K562 (cell line): Measurements from ENCODE around the gene LIN9. TPM values are rescaled to one million over a fixed set of nuclear protein-coding genes. Genes with fewer than 3 reads are reported as not detected.
A peak's percentile ranks its signal among the peaks of the same experiment; 100 is the strongest.

ENCODE experiments used
- ATAC-seq: fragments of 200-7000 bp; cut with Tn5 transposase; 3 replicates; pipeline ENCODE4 v1.9.1; 2020; ENCODE audit warnings: moderate library complexity
- BruUV-seq: library from RNA; stranded (reverse); fragments of 400-500 nt; replicated peaks from 2 replicates; lab custom pipeline; 2021; lab: Mats Ljungman, UMichigan
- CTCF ChIA-PET: fragments of 300-600 bp; formaldehyde crosslinking; extraction: SDS; loops from one replicate; lab custom pipeline; 2021; ENCODE audit warnings: low intra/inter-chr PET ratio; lab: Yijun Ruan, JAX
- POLR2A ChIA-PET: fragments of 300-600, 350-650 bp; sonication (Branson Sonifier 250); formaldehyde crosslinking; extraction: SDS; loops from one replicate; lab custom pipeline; 2021; ENCODE audit warnings: antibody characterized with exemption, inconsistent platforms; lab: Yijun Ruan, JAX
- DNase-seq, 4 experiments: peaks; one replicate each; pipeline versions ENCODE4 v3.0.0 to v3.0.0-alpha.2; 2011 to 2018; ENCODE audit warnings: low spot score in 3 of 4, mixed read lengths in 3 of 4; ENCODE audit errors: extremely low read depth in 1 of 4
- FAIRE-seq: peaks from 2 replicates; lab custom pipeline; 2011; peaks lifted over from hg19 to GRCh38; lab: Jason Lieb, UNC
- H2AFZ ChIP-seq: 2 replicates; pipeline ENCODE4 v1.6.0; 2011; ENCODE audit warnings: low read depth, low read length, control low read depth, inconsistent platforms
- H3K27ac ChIP-seq: fragments of 200-600 bp; 3 replicates; pipeline ENCODE4 v1.8.0; 2011; ENCODE audit warnings: low read depth, mild to moderate bottlenecking, control low read depth, inconsistent platforms, low read length, moderate library complexity, mixed read lengths; ENCODE audit errors: extremely low read depth
- H3K27me3 ChIP-seq, 2 experiments: fragments of 300-600 bp in 1 of 2; 2 replicates in 1 of 2; 3 replicates in 1 of 2; pipeline versions ENCODE4 v1.6.0 to v1.8.0; 2011; ENCODE audit warnings: inconsistent platforms in 2 of 2, low read length in 2 of 2, mild to moderate bottlenecking in 1 of 2, mixed read lengths in 1 of 2, moderate library complexity in 1 of 2; ENCODE audit not compliant: control insufficient read depth in 2 of 2, insufficient read depth in 2 of 2
- H3K36me3 ChIP-seq: fragments of 300-600 bp; 3 replicates; pipeline ENCODE4 v1.8.0; 2011; ENCODE audit warnings: mild to moderate bottlenecking, low read length, inconsistent platforms; ENCODE audit not compliant: control insufficient read depth, insufficient read depth
- H3K4me1 ChIP-seq, 2 experiments: fragments of 200-600 bp in 1 of 2; replicated peaks in 1 of 2; 2 replicates in 1 of 2; 3 replicates in 1 of 2; pipeline versions ENCODE4 v1.5.1 to v1.8.0; 2011; ENCODE audit warnings: inconsistent platforms in 2 of 2, low read length in 2 of 2, mild to moderate bottlenecking in 1 of 2, mixed read lengths in 1 of 2, moderate library complexity in 1 of 2; ENCODE audit not compliant: control insufficient read depth in 2 of 2, insufficient read depth in 2 of 2
- H3K4me2 ChIP-seq: 2 replicates; pipeline ENCODE4 v1.6.1; 2011; ENCODE audit warnings: low read length, control low read depth, inconsistent platforms, mixed read lengths; ENCODE audit not compliant: insufficient read depth
- H3K4me3 ChIP-seq: fragments of 200-600 bp; sonication (generic), shearing (Covaris generic); 2 replicates; pipeline ENCODE4 v1.5.1; 2016; ENCODE audit warnings: control low read depth, inconsistent platforms
- H3K79me2 ChIP-seq: fragments of 200-600 bp; 3 replicates; pipeline ENCODE4 v1.8.0; 2011; ENCODE audit warnings: low read length, inconsistent platforms; ENCODE audit not compliant: control insufficient read depth, insufficient read depth
- H3K9ac ChIP-seq, 2 experiments: 2 replicates each; pipeline versions ENCODE4 v1.6.0 to v1.6.1; 2011; ENCODE audit warnings: low read depth in 2 of 2, low read length in 2 of 2, control low read depth in 1 of 2, inconsistent platforms in 1 of 2, mild to moderate bottlenecking in 1 of 2, mixed read lengths in 1 of 2; ENCODE audit not compliant: insufficient read depth in 1 of 2
- H3K9me1 ChIP-seq: one replicate; pipeline ENCODE4 v1.6.0; 2011; ENCODE audit warnings: inconsistent platforms, mild to moderate bottlenecking, low read length, moderate library complexity; ENCODE audit not compliant: control insufficient read depth, insufficient read depth
- H3K9me3 ChIP-seq: replicated peaks from 2 replicates; pipeline ENCODE4 v1.5.1; 2011; ENCODE audit warnings: low read depth, low read length, inconsistent platforms; ENCODE audit not compliant: control insufficient read depth, insufficient read depth
- H4K20me1 ChIP-seq: replicated peaks from 2 replicates; pipeline ENCODE4 v1.6.1; 2011; ENCODE audit warnings: low read length, inconsistent platforms, mixed read lengths; ENCODE audit not compliant: control insufficient read depth, insufficient read depth
- CREB3L1 ChIP-seq: fragments of 450-650 bp; IDR thresholded peaks from 2 replicates; pipeline ENCODE4 v1.6.1; 2014; ENCODE audit warnings: low read depth, mild to moderate bottlenecking, moderate library complexity, borderline replicate concordance
- GABPB1 ChIP-seq: sonication (generic); formaldehyde crosslinking; IDR thresholded peaks from 2 replicates; pipeline ENCODE4 v1.8.0; 2022; ENCODE audit warnings: mild to moderate bottlenecking, missing genetic modification reagents
- GTF2A2 ChIP-seq: IDR thresholded peaks from 2 replicates; pipeline ENCODE4 v1.6.1; 2016; ENCODE audit warnings: mild to moderate bottlenecking, missing genetic modification characterization, missing compliant biosample characterization
- KHSRP ChIP-seq: fragments of 450-650 bp; IDR thresholded peaks from 2 replicates; pipeline ENCODE4 v1.6.1; 2017
- NCOA1 ChIP-seq: fragments of 450-650 bp; IDR thresholded peaks from 2 replicates; pipeline ENCODE4 v1.6.1; 2016; ENCODE audit warnings: low read depth
- NFIC ChIP-seq: fragments of 450-650 bp; IDR thresholded peaks from 2 replicates; pipeline ENCODE4 v1.6.1; 2017; ENCODE audit warnings: mild to moderate bottlenecking, inconsistent platforms
- NFIX ChIP-seq: fragments of 250-450 bp; sonication (Bioruptor Pico); IDR thresholded peaks from 2 replicates; pipeline ENCODE4 v1.4.0; 2020; ENCODE audit warnings: low read depth, mild to moderate bottlenecking, moderate library complexity
- NFRKB ChIP-seq: fragments of 450-650 bp; IDR thresholded peaks from 2 replicates; pipeline ENCODE4 v1.6.1; 2016; ENCODE audit warnings: low read depth
- POLR2G ChIP-seq: fragments of 200-400 bp; formaldehyde crosslinking; IDR thresholded peaks from 2 replicates; pipeline ENCODE4 v1.6.1; 2017; ENCODE audit warnings: low read depth, mild to moderate bottlenecking, antibody characterized with exemption, low read length, moderate library complexity
- RBM25 ChIP-seq: fragments of 200-400 bp; formaldehyde crosslinking; IDR thresholded peaks from 2 replicates; pipeline ENCODE4 v1.6.1; 2018; ENCODE audit warnings: low read length, low read depth, moderate library complexity; ENCODE audit not compliant: severe bottlenecking
- SIN3B ChIP-seq: fragments of 450-650 bp; IDR thresholded peaks from 2 replicates; pipeline ENCODE4 v1.6.1; 2017; ENCODE audit warnings: low read depth, mild to moderate bottlenecking, moderate library complexity
- ZKSCAN1 ChIP-seq: fragments of 150-350 bp; IDR thresholded peaks from 2 replicates; pipeline ENCODE4 v1.6.1; 2016; ENCODE audit warnings: low read depth, low read length
- ZNF699 ChIP-seq: fragments of 250-450 bp; sonication (Bioruptor Pico); IDR thresholded peaks from 2 replicates; pipeline ENCODE4 v1.8.0; 2021; ENCODE audit warnings: mild to moderate bottlenecking, moderate library complexity; ENCODE audit not compliant: insufficient replicate concordance
- WGBS: fragments of 100-300 bp; shearing (Covaris generic); methylation state at CpG from one replicate; pipeline ENCODE4 v1.1.6; 2016; ENCODE audit warnings: low coverage, mixed read lengths; ENCODE audit not compliant: insufficient coverage; ENCODE audit errors: missing lambda C conversion rate; 5-methylcytosine and 5-hydroxymethylcytosine counted together
- in situ Hi-C: fragments of 300-500 bp; cut with MboI; formaldehyde crosslinking; loops from 4 replicates; pipeline ENCODE4 v1.15.0; 2018; ENCODE audit warnings: inconsistent platforms, mixed read lengths
- intact Hi-C: fragments of 100-400 bp; cut with micrococcal nuclease; formaldehyde crosslinking; loops from 2 replicates; pipeline ENCODE4 v1.14.2; 2022
- polyA plus RNA-seq, 8 experiments: library from polyadenylated mRNA; depleted of rRNA in 4 of 8; stranded (reverse) in 5 of 8; unstranded in 3 of 8; fragments of >200 nt; fragmentation: Nextera tagmentation in 2 of 8; fragmentation: Illumina TruSeq in 1 of 8; extraction: Ambion mirVana in 2 of 8; extraction: Trizol in 1 of 8; gene quantifications; 2 replicates each; pipeline versions ENCODE4 v1.2.1 to v1.2.3, GENCODE V29; 2011 to 2014; ENCODE audit warnings: inconsistent platforms in 1 of 8, missing spikeins in 1 of 8
- total RNA-seq, 7 experiments: library from RNA; depleted of rRNA in 6 of 7; stranded (reverse); fragments of >200 nt in 6 of 7; fragmentation: Illumina TruSeq in 2 of 7; extraction: Trizol in 2 of 7; gene quantifications; 2 replicates each; pipeline versions ENCODE4 v1.2.1 to v1.2.3, GENCODE V29; 2011 to 2021; ENCODE audit warnings: low replicate concordance in 1 of 7
- TF ChIP-seq, protein P1 (sequence below): IDR thresholded peaks from 2 replicates; pipeline ENCODE4 v1.6.1; 2011; ENCODE audit not compliant: insufficient read length; ENCODE audit errors: extremely low read depth
- TF ChIP-seq, protein P2 (sequence below): fragments of 450-650 bp; IDR thresholded peaks from 2 replicates; pipeline ENCODE4 v1.6.1; 2016; ENCODE audit warnings: antibody characterized with exemption

The LIN9 gene
- total and polyA plus RNA-seq, 9 of the 15 experiments (the other 6 are each of a cell fraction or from before 2014, with no cell fraction given), result 18.8 to 33.0 (median 25.5) TPM

- POLR2A ChIA-PET, result interaction anchor here (0.7 to 2.0 kb wide), 6 partner anchors 8 to 869 kb away, joined by 3 to 7 read pairs (median 4); no protein-coding TSS in a partner anchor
- TF ChIP-seq RBM25 (no peak), NCOA1 (no peak), NFIX (peak; percentile 55; the same call in 1 of the 2 replicates), POLR2G (no peak), ZNF699 (CRISPR knock-in tag) (no peak), ZKSCAN1 (no peak), GABPB1 (CRISPR knock-in tag) (no peak), NFIC (peak; percentile 90), GTF2A2 (no peak), SIN3B (no peak), CREB3L1 (no peak), KHSRP (no peak), NFRKB (no peak)
- TF ChIP-seq, protein P1, sequence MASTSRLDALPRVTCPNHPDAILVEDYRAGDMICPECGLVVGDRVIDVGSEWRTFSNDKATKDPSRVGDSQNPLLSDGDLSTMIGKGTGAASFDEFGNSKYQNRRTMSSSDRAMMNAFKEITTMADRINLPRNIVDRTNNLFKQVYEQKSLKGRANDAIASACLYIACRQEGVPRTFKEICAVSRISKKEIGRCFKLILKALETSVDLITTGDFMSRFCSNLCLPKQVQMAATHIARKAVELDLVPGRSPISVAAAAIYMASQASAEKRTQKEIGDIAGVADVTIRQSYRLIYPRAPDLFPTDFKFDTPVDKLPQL, result no peak
- TF ChIP-seq, protein P2, sequence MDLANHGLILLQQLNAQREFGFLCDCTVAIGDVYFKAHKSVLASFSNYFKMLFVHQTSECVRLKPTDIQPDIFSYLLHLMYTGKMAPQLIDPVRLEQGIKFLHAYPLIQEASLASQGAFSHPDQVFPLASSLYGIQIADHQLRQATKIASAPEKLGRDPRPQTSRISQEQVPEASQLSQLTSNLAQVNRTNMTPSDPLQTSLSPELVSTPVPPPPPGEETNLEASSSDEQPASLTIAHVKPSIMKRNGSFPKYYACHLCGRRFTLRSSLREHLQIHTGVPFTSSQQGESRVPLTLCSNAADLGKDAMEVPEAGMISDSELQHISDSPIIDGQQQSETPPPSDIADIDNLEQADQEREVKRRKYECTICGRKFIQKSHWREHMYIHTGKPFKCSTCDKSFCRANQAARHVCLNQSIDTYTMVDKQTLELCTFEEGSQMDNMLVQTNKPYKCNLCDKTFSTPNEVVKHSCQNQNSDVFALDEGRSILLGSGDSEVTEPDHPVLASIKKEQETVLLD, result no peak
- no TSS peak for BruUV-seq
- Histone ChIP-seq H3K4me3 (no peak overlapping the region), H3K27me3 (peaks cover 2 to 5% of the 10 kb centered on the region in 2 experiments; a peak in 2 of 5 replicates), H2AFZ (no peak overlapping the region), H4K20me1 (no peaks in the 10 kb centered on the region), H3K36me3 (no peaks in the 10 kb centered on the region), H3K27ac (no peak overlapping the region), H3K9me3 (peaks cover 6% of the 10 kb centered on the region; the same call in 1 of the 2 replicates), H3K79me2 (no peaks in the 10 kb centered on the region), H3K9me1 (no peaks in the 10 kb centered on the region), H3K4me2 (no peak overlapping the region), H3K9ac (no peak overlapping the region), H3K4me1 (no peaks in the 10 kb centered on the region; a peak in 1 of 5 replicates)
- WGBS, result 7% methylated on average over 1 of the region's 1 CpG
- no peak for FAIRE-seq
- no peak for ATAC-seq
- CTCF ChIA-PET, result no interaction called here
- DNase-seq, result no peak
- intact Hi-C loops, result no loop called here
- in situ Hi-C loops, result no loop called here
Measured at GRCh38 chr1:226325178-226325577, 16.2 kb upstream of the LIN9 start.
